Posterior vena cava (tissue), 2 donors: ENCODE data around the gene ST8SIA4. TPM values are rescaled to one million over a fixed set of nuclear protein-coding genes. Genes with fewer than 3 reads are reported as not detected.

Experiments
- DNase-seq: peaks from one replicate; pipeline ENCODE4 v3.0.0-alpha.2; 2020; ENCODE audit warnings: low spot score
- intact Hi-C, 2 donors: fragments of 100-400 bp; cut with DNase I; formaldehyde crosslinking; loops; one replicate each; pipeline versions ENCODE4 v1.14.1 to v1.14.2; 2022 to 2023
- total RNA-seq, 2 donors: library from RNA; stranded (reverse); fragmentation: NEBNext Ultra II Directional; extraction: Animal tissue kit (Norgen Biotek cat#: 25700); gene quantifications; one replicate each; pipeline ENCODE4 v1.2.1, GENCODE V29; 2021
- donor health status: DM: yes; HTN: yes; CAD: no.
- donor health status: DM: yes; HTN: yes; CAD: no.

Gene ST8SIA4
- total RNA-seq, 2 donors from 2014 or later = 5.6 to 13.6 TPM

DNA sequence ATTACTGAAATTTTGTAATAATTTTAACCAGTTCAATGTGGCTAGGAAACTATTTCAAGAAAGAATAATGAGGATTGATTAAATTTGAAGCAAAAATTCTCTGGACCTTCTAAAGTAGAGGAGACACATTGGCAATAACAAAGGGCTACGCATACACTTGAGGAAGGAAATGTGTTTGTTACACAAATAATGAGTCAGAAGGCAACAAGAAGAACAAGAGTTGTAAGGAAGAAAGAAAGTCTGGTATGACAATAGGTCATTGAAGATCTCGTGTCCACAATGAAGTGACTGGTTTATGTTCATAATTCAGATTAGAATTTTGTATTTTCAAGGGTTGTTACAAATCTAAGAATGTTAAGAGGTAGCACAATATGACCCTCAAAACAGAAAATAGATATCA, 25.8 kb downstream of the ST8SIA4 start:
- DNase-seq = no peak
- intact Hi-C loops = no loop called here

DNA sequence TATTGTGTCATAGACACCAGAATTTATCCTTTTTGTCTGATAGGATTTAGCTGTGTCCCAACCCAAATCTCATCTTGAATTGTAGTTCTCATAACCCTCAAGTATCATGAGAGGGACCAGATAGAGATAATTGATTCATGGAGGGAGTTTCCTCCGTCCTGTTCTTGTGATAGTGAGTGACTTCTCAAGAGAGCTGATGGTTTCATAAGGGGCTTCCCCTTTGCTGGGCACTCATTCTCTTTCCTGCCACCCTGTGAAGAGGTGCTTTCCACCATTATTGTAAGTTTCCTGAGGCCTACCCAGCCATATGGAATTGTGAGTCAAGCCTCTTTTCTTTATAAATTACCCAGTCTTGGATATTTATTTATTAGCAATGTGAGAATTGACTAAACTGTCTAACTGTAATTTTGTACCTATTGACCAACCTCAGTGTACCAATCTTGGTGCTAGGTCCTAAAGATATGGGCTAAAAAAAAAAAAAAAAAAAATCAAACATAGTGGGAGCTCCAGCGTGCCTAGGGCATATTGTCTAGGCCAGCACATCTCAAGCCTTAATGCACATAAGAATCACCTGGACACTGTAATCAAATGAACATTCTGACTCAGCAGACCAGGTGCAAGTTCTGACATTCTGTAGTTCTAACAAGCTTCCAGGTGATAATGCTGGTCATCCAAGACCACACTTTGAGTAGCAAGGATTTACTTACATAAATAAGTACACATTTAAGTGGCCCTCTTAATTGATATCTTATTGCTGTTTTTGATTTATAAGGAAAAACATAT, 30.5 kb downstream of the ST8SIA4 start:
- intact Hi-C loops = no loop called here
- DNase-seq = no peak

DNA sequence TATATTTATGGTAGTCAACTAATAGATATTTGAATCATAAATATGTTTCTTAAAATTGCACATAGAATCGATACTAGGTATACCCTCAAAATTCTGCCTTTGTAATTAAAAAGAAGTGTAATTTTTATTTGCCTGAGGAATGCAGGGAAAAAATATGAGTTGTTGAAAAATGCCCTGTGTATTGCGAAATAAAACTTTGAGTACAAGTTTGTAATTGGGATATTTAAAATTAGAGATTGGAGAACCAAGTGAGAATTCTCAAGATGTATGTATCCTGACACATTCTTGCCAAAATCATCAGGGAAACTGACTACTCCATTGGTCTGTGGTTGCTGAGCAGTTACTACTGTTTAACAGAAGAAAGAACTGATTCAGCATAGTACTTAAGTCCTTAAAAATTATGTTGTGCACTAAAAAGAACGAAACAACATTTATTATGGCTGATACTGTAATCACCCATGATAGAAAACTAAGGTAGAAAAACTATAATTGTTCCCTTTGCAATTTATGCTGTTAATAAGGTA, 36.0 kb downstream of the ST8SIA4 start:
- DNase-seq = no peak
- intact Hi-C loops = no loop called here

DNA sequence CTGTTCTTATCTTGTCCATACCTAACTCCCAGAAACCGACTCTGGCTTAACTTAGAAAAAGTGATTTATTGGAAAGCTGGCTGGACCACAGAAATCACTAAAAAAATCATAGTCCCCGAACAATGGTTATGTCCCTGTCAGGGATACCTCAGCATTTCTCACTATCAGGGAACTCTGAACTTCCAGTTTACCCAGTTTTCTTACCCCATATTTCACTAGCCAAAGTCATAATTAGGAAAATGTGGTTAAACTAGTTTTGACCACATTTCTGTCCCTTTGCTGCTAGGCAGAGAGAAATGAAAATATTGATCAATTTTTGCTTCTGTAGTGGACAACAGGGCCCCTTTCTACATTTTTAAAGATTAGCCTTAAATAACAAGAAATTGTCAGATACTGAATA, 38.2 kb downstream of the ST8SIA4 start:
- intact Hi-C loops = no loop called here
- no peak for DNase-seq

DNA sequence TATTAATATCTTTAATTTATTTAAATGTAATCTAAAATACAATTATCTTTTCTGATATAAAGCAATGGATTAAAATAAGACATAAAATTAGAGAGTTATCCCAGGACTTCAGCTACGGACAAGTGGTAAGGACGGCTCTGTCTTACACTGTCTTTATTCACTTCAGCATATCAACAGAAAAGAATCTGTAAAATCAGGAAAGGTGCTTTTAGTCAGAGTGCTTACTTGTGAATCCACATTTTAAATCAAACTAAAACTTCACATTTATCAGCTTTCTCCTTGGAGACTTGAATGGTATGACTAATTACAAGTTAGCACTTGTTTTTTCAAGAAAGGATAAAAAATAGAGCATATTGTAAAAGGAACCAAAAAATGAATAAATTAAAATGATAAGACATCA, 39.3 kb downstream of the ST8SIA4 start:
- intact Hi-C loops = no loop called here
- DNase-seq = no peak

DNA sequence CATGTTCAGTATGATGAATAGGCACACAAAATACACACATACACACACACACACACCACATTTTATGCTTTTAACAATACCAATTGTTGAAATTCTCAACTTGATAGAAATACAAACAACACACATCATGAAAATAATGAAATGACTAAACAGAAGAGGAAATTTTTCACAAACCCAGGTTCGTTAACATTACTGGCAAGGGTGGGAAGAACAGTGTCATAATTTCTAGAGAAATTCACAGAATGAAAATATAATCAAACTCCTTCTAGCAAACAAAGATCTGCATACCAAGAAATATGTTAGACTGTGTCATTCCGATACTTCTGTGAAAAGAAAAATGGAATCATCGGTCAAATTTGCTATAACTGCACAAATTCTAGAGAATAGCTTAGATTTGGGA, 41.9 kb downstream of the ST8SIA4 start:
- intact Hi-C loops = no loop called here

DNA sequence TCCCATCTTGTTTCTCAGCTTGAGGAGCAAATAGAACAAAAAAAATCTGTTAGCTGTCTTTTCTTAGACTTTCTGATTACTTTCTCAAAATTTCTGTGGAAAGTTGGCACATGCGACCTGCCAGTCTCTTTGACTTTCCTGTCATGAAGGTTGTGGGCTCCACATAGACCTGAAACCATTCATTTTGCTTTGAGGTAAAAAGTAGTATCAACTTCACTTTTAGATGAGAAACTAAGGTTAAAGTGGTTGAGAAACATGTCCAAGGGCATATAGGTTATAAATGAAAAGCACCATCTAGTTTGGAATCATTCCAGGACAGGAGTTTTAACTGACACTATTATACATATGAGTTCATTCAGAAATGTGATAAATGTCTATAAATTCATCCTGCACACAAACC, 42.7 kb downstream of the ST8SIA4 start:
- intact Hi-C loops = no loop called here
- DNase-seq = no peak

More for the DNA sequence above, 41.9 kb downstream of the ST8SIA4 start:
- no peak for DNase-seq

DNA sequence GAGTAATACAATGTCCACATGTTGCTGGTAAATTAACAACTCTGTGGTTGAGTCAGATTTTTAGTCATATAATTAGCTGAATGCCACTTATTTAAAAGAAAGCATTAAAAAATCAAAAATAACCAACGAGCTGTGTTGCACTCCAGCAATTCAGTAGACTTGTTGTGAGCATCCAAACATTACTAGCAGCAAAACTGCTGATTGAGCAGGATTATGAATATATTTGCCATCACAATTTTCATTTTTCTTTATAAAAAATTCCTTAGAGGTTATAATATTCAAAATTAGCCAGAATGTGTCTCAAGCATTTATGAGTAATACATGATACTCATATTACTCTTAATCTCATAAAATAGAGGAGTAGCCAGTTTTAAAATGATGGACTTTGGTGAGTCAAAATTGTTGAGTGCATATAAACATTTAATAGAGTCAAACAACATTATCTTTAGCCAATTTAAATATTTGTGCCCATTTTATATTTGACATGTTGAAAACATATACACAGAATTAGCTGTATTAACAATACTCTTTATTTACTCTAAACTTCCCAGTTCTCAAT, 44.0 kb downstream of the ST8SIA4 start:
- no peak for DNase-seq
- intact Hi-C loops = no loop called here

DNA sequence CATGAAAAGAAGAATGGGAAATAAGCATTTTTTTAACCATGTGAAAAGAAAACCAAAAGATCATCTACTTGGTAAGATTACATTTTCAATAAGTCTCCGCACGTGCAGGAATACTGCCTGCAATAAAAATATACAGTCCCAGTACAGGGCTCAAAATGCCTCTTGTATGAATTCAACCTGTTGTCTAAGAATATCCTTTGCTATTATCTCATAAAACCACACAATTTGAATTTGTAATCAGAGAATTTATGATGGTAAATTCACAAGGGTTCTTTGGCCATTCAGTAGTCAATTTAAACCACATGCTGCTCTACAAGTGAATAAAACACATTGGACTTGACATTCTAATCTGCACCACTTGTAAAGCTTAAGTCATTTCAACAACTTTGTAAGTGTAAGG, 46.6 kb downstream of the ST8SIA4 start:
- no peak for DNase-seq
- intact Hi-C loops = no loop called here

DNA sequence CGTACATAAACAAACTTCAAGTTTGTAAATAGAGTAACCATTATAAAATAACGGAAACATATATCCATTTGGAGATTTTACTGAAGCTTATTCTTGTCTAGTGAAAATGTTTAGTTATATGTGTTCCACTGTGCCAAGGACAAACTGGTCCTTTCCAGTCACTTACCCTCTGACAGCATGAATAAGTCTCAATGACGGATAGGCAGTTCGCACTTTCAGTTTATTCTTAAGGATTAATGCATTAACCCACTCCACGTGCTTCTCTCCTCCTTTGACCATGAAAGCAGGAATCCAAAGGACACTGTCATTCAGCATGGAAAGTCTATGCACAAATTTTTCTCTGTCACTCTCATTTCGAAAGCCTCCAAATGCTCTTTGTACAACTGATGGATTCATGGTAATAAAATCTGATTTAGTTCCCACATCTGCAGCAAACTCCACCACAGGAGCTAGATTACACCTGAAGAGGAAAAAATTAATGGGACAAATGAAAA, 47.1 kb downstream of the ST8SIA4 start:
- intact Hi-C loops = no loop called here
- DNase-seq = no peak

DNA sequence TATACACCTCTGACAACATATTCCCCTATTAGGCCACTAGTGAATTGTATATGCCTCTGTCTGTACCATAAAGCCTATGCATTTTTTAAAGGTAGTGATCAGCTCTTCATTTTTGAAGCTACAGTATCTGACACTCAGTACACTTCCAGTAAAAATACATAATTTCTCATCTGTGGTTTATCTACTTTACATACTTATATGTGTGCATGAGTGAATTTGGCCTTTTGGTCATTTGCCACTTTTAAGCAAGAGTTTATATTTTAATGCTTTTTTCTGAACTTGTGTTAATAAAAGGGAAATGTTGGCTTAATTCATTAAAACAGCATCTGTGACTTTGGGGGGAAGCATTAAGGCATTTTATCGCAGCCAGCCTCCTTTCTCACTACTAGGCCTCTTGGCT, 47.8 kb downstream of the ST8SIA4 start:
- no peak for DNase-seq
- intact Hi-C loops = no loop called here

DNA sequence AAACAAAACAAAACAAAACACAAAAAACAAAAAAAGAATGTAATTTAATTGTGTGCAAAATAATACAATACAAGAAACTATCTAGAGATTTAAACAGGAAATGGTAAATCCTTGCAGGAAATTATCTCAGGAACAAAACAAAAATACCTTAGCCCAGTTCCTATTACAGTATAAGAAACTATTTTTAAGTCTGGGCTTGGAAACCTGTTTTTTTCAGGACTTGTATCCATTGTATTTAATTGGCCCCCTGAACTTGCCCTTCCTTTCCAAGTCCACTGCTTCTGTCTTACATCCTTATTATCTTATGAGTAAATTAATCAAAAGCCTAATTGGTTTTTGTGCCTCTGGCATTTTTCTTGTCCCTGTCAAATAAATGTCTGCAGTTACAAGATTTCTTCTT, 48.5 kb downstream of the ST8SIA4 start:
- intact Hi-C loops = no loop called here
- DNase-seq = no peak

DNA sequence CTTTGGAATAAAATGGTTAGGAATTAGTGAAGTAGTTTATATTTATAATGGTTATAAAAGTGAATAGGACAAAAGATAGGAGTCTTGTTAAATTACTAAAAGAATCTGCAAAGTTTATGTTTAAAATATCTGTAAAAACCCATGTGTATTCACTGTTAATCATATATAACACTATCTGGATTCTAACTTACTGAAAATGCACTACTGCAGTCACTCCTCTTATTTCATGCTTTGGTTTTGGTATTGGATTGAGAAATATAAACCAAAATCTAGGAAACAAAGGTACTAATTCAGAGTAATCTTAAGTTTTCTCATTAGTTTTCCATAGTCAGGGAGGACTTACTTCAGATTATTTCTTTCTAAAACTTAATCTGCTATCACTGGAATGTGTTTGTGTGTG, 49.5 kb downstream of the ST8SIA4 start:
- no peak for DNase-seq
- intact Hi-C loops = no loop called here

DNA sequence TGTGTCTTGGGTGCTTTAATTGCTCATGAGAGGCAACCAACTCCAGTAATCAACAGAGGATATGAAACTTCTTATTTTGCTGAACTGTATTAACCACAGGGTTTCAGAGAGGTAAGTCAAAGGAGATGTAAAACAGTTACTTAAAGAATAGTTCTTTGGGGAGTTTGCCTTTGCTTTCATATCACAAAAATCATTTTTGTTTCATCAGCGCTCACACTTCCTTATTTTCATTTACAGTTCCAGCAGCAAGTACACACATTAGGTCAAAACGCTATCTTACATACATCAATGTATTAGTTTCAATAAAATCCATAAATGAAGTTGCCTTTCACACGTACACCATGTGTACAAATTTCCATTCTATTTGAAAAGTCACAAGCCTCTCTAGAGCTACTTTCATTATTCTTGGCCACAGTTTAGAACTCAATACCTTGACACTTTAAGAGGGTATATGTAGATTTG, 50.1 kb downstream of the ST8SIA4 start:
- no peak for DNase-seq
- intact Hi-C loops = no loop called here

DNA sequence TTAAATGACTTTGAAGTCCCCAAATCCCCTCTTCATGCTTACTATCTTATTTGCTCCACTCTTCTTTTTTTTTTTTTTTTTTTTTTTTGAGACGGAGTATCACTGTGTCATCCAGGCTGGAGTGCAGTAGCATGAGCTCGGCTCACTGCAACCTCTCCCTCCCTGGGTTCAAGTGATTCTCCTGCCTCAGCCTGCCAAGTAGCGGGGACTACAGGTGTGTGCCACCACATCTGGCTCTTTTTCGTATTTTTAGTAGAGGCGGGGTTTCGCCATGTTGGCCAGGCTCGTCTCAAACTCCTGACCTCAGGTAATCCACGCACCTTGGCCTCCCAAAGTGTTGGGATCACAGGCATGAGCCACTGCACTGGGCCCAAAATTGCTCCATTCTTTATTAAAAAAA, 51.0 kb downstream of the ST8SIA4 start:
- no peak for DNase-seq
- intact Hi-C loops = no loop called here

DNA sequence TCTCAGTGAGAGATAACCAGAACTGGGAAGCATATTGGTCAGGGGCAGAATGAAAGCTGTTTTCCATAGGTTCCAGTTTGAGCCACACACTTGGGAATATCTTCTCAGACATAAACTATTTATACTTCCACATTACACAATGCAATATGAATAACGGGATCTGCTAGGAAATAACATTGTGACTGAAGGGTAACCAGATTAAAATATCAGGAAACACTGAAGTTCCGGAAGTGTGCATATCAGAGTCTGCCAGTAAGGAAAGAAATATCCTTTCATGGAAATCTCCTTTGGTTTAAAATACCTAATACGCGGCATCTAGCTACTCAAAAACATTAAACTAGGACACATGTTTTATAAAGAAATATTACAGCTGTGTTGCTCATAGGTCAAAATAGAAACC, 56.3 kb downstream of the ST8SIA4 start:
- no peak for DNase-seq
- intact Hi-C loops = no loop called here

DNA sequence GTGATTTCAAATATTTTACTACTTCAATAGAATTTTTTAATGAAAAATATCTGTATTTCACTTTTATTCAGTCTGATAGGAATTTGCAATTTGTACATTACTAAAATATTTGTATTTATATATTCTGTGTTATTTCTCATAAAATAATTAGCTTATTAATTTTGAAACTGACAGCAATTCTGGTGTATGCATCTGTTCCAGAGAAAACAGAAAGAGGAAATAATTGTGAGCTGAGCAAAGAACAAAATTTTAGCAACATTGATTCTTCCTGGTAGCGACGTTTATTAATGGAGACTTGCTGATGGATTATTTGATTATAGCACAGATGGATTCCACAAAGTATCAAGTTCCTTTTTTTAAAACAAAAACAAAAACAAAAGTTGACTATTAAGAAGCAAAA, 61.0 kb downstream of the ST8SIA4 start:
- no peak for DNase-seq
- intact Hi-C loops = no loop called here

DNA sequence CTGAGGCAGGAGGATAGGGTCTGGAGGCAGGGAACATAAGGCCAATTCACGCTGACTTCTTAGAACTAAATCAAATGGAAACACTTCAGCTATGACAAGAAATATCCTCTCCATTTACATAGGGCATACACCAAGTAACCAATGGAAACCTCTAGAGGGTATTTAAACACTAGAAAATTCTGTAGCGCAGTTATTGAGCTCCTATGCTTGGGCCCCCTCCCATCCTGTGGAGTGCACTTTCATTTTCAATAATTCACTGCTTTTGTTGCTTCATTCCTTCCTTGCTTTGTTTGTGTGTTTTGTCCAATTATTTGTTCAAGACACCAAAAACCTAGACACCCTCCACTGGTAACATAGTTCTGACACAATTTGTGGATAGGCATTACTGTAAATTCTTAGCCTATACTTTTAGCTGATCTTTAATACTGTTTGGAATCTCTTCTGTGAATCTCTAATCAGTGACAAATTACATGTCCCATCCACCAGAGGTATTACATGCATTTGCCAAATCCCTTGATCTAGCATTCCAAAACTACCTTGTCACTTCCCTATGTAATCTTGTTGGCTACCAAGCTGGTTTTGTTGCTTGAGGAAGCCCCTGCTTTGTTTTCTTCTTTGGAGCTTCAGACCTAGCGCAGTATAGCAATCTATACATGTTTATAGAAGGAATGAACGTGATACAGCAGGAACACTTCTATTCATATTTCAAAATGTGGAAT, 61.6 kb downstream of the ST8SIA4 start:
- intact Hi-C loops = no loop called here
- DNase-seq = no peak

DNA sequence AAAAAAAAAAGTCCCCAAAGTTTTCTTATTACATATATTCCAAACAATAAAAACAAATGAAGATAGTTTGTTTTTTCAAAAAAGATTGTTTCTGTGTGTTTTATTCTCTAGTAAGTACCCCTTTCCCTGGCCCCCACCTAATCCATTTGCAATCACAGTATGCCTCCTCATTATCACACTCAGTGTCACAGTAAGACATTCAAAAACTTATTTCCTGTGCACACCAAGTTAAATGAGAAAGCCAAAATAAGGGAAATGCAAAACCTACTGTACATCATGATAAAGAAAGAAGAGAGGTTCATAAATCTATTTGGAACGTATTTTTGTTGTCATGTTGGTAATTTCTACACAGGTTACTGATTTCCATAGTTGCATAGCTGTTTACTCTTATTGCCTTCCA, 62.3 kb downstream of the ST8SIA4 start:
- intact Hi-C loops = no loop called here
- no peak for DNase-seq

DNA sequence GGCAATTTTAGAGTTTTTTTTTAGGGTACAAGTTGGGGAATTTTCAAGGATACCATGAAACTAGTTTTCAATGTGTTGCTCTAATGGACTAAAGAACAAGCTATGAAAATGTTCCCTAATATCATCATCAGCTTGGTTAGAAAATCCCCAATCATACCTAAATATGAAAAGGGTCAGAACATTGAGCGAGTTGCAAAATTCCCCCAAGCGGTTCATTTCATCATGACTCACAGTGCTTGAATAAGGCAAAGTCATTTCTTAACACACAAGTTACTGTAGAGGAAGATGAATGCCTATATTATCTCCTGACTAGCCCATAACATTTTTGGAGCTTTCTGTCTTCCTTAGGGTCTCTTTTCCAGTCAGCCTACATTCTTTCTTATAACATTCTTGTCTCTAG, 62.7 kb downstream of the ST8SIA4 start:
- DNase-seq = no peak
- intact Hi-C loops = no loop called here
